Left ventricle myocardium inferior (tissue), 1 donor: ENCODE measurements around the gene S1PR5. TPM values are rescaled to one million over a fixed set of nuclear protein-coding genes. Genes with fewer than 3 reads are reported as not detected.
A peak's percentile ranks its signal among the peaks of the same experiment; 100 is the strongest.

Experiments used
- DNase-seq: peaks from one replicate; pipeline ENCODE4 v3.0.0-alpha.2; 2020
- H3K27ac ChIP-seq: fragments of 200-600 bp; replicated peaks from 2 replicates; pipeline ENCODE4 v1.8.0; 2021
- H3K27me3 ChIP-seq: fragments of 200-600 bp; 2 replicates; pipeline ENCODE4 v1.8.0; 2021; ENCODE audit warnings: low read depth
- H3K36me3 ChIP-seq: fragments of 200-600 bp; 2 replicates; pipeline ENCODE4 v1.8.0; 2021
- H3K4me1 ChIP-seq: fragments of 200-600 bp; 2 replicates; pipeline ENCODE4 v1.8.0; 2021
- H3K4me3 ChIP-seq: fragments of 200-600 bp; 2 replicates; pipeline ENCODE4 v1.8.0; 2021; ENCODE audit warnings: mild to moderate bottlenecking, moderate library complexity
- H3K9me3 ChIP-seq: fragments of 200-600 bp; replicated peaks from 2 replicates; pipeline ENCODE4 v1.8.0; 2021
- intact Hi-C: fragments of 100-400 bp; cut with micrococcal nuclease; formaldehyde crosslinking; loops from one replicate; pipeline ENCODE4 v1.11.0; 2022
- total RNA-seq: library from RNA; stranded (reverse); fragmentation: NEBNext Ultra II Directional; extraction: Animal tissue kit (Norgen Biotek cat#: 25700); gene quantifications from one replicate; pipeline ENCODE4 v1.2.1, GENCODE V29; 2021
- TF ChIP-seq, protein P1 (sequence below): fragments of 200-600 bp; IDR thresholded peaks from 2 replicates; pipeline ENCODE4 v1.8.0; 2021; ENCODE audit warnings: antibody characterized with exemption, mild to moderate bottlenecking, borderline replicate concordance
- donor health status: DM: no; HTN: yes; CAD: no; lungs with severe emphysema.

The S1PR5 gene
- total RNA-seq, 1 donor from 2014 or later = 0.11 TPM

DNA sequence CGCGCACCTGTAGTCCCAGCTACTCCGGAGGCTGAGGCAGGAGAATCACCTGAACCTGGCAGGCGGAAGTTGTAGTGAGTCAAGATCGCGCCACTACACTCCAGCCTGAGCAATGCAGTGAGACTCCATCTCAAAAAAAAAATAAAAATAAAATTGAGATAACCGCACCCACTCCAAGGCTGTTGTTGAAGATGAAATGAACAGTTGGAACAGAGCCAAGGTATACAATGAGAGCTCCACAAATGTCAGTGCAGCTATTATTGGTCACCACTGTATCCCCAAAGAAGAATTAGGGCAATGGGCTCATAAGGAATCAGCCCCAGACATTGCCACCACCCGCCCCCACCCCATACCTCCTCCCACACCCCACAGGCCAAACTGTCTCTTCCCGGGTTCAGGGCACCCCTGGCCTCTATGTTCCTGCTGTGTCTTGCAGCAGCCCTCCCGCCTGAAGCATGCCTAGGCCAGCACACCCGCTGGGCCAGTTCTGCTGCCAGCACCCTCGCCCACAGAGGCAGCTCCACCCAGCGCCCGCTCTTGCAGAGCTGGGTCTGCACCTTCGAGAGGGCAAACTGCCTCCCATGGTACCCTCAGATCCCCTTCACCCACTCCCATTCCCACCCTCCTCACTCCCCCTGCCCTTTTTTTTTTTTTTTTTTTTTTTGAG, 3.5 kb upstream of the S1PR5 start:
- TF ChIP-seq, protein P1, sequence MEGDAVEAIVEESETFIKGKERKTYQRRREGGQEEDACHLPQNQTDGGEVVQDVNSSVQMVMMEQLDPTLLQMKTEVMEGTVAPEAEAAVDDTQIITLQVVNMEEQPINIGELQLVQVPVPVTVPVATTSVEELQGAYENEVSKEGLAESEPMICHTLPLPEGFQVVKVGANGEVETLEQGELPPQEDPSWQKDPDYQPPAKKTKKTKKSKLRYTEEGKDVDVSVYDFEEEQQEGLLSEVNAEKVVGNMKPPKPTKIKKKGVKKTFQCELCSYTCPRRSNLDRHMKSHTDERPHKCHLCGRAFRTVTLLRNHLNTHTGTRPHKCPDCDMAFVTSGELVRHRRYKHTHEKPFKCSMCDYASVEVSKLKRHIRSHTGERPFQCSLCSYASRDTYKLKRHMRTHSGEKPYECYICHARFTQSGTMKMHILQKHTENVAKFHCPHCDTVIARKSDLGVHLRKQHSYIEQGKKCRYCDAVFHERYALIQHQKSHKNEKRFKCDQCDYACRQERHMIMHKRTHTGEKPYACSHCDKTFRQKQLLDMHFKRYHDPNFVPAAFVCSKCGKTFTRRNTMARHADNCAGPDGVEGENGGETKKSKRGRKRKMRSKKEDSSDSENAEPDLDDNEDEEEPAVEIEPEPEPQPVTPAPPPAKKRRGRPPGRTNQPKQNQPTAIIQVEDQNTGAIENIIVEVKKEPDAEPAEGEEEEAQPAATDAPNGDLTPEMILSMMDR = no peak
- H3K36me3 ChIP-seq = no peaks in the 10 kb centered on the region
- intact Hi-C loops = no loop called here
- no peaks in the 10 kb centered on the region for H3K9me3 ChIP-seq
- peaks cover 70% of the 10 kb centered on the region for H3K27me3 ChIP-seq
- H3K27ac ChIP-seq = no peak overlapping the region
- no peak for DNase-seq
- H3K4me3 ChIP-seq = no peak overlapping the region
- H3K4me1 ChIP-seq = peaks cover 23% of the 10 kb centered on the region

DNA sequence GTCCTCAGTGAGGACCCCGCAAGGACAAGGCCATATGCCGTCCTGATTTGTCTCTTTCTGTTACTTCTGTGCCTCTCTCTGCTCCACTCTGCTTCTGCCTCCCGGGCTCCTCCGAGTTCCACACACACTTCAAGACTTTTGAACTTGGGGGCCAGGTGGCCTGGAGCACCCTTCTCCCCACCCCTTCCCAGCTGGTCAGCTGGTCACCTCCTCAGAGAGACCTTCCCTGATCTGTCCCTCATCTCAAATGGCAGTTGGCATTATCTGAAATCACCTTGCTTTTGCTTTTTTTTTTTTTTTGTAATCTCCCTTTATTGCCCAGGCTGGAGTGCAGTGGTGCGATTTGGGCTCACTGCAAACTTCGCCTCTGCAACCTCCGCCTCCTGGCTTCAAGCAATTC, 2.2 kb upstream of the S1PR5 start:
- intact Hi-C loops = no loop called here
- Histone ChIP-seq H3K27ac (no peak overlapping the region), H3K4me3 (no peak overlapping the region), H3K36me3 (no peaks in the 10 kb centered on the region), H3K4me1 (peaks cover 29% of the 10 kb centered on the region), H3K9me3 (no peaks in the 10 kb centered on the region), H3K27me3 (peaks cover 81% of the 10 kb centered on the region)
- TF ChIP-seq, protein P1 = no peak
- DNase-seq = no peak

DNA sequence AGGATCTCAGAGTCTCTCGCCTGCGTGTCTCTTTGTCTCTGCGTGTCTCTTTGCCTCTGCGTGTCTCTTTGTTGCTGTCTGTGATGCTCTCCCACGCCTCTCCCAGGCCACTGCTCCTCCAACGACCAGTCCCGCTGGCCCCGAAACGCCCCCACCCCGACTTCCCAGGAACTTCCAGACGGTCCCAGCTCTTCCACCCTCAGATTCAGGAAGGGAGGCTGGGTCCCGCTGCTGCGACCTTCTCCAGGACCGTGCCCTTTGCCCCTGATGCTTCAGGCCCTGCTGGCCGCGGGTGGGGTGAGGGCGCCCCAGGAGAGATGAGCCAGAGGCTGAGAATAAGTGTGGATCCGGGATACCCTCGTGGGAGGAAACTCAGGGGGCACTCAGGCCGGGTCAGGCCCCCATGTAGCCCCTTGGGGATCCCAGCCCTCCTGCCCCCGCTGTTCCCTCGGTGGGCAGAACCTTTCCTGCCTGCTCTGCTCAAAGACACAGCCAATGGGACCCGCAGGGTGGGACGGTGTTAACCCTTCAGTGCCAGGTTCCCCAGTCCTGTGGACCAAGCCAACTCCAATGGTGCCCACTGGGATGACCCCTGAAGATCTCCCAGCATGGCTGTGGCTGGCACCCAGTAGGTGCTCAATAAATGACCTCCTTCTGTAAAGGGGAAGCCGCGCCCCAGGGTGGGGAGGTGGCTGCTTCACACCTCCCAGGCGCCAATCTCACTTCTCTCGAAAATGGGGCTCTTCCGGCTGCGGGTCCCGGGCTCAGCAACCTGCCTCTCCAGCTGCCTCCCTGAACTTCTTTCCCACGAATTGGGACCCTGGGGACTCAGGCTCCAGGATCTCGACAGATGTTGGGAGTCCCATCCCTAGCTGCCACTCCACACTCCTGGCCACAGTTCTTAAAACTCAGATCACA, 1.5 kb upstream of the S1PR5 start:
- Histone ChIP-seq H3K9me3 (no peaks in the 10 kb centered on the region), H3K36me3 (no peaks in the 10 kb centered on the region), H3K27me3 (peaks cover 82% of the 10 kb centered on the region), H3K4me1 (peaks cover 36% of the 10 kb centered on the region), H3K27ac (no peak overlapping the region), H3K4me3 (peak overlapping the region; percentile 62)
- intact Hi-C loops = no loop called here
- DNase-seq = no peak
- TF ChIP-seq, protein P1 = no peak

DNA sequence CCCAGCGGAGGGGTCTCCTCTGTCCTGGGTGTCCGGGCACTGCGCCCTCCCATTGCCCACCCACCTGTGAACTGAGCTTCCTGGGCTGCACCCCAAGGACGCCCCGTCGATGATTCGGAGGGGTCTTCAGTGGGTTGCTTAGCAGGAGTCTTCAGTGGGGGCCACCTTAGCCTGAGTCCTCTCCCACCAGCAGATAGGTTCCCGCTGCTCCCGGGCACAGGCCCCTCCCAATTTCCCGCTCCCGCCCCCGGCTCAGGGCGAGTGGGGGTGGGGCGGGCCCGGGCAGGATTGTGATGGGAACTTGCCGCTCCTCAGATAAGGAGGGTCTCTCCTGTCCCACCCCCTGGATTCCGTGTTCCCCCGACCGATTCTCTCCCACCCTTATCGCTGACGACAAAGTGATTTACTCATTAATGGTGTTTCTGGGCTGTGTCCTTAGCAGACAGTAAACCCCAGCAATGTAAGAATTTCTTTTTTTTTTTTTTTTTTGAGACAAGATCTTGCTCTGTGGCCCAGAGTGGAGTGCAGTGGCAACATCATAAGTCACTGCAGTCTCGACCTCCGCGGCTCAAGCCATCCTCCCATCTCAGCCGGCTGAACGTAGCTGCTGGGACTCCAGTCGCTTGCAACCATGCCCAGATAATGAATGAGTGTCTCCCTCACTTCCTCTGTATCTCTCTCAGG, 655 bp upstream of the S1PR5 start:
- intact Hi-C loops = no loop called here
- TF ChIP-seq, protein P1 = no peak
- Histone ChIP-seq H3K27ac (no peak overlapping the region), H3K4me3 (peak overlapping the region; percentile 62), H3K27me3 (peaks cover 90% of the 10 kb centered on the region), H3K36me3 (no peaks in the 10 kb centered on the region), H3K9me3 (no peaks in the 10 kb centered on the region), H3K4me1 (peaks cover 36% of the 10 kb centered on the region)
- DNase-seq = no peak

DNA sequence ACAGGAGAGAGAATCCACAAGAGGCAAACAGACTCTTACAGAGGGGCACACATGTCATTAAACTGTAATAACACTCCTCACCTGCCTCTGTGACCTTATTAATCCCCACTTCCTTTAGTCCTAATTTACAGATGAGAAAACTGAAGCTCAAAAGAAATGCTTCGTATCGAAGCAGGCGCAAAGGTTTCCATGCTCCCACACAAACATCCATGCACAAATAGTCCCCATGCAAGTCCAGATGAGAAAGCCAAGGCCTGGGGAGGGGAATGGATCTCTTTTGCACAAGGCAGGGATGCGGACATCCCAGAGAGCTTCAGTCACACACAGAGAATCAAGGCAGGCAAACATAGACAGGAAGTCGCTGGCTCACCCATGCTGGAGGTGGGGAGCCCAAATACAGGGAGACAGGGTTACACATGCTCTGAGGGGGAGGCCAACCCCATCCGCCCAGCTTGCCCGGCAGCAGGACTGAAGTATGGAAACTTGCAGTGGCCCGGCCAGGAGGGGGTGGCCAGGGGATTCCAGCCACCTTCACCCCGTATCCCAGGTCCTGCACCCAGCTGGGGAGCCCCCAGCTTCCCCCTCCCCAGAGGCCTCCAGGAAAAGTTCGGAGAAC, 468 bp downstream of the S1PR5 start:
- H3K36me3 ChIP-seq = no peaks in the 10 kb centered on the region
- peaks cover 99% of the 10 kb centered on the region for H3K27me3 ChIP-seq
- no peak overlapping the region for H3K27ac ChIP-seq
- no peaks in the 10 kb centered on the region for H3K9me3 ChIP-seq
- peak overlapping the region; percentile 62 for H3K4me3 ChIP-seq
- DNase-seq = no peak
- TF ChIP-seq, protein P1 = no peak
- intact Hi-C loops = no loop called here
- H3K4me1 ChIP-seq = peaks cover 36% of the 10 kb centered on the region
